Breast epithelium (tissue), 3 donors: ENCODE data around the gene ARID1A.

Experiments
- POLR2A ChIP-seq: fragments of 450-650 bp; IDR thresholded peaks from one replicate; pipeline ENCODE4 v1.6.1; 2016; ENCODE audit warnings: antibody characterized with exemption, mild to moderate bottlenecking, moderate library complexity
- TF ChIP-seq, protein P1 (sequence below), 3 donors: fragments of 450-650 bp; IDR thresholded peaks; one replicate each; pipeline ENCODE4 v1.5.1; 2016 to 2017; ENCODE audit warnings: antibody characterized with exemption in 3 of 3, mild to moderate bottlenecking in 3 of 3, moderate library complexity in 3 of 3

DNA sequence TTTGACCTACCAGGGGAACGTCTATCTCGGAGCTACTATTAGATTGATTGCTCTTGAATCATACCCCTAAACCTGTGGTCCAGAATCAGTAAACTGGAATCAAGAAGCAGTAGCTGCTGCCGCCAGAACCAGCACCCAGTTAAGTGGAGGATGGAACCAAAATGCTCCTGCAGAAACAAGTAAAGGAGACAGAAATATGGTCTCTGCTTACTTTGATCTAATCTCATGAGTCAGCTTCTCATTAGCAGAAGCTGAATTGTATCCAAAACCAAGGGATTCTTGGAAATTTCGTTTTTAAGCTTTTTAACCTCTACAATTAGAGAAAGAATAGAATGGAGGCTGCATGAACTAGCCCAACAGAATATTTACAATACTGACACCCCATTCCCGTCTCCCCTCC is 49.4 kb downstream of the ARID1A start:
- TF ChIP-seq, protein P1, sequence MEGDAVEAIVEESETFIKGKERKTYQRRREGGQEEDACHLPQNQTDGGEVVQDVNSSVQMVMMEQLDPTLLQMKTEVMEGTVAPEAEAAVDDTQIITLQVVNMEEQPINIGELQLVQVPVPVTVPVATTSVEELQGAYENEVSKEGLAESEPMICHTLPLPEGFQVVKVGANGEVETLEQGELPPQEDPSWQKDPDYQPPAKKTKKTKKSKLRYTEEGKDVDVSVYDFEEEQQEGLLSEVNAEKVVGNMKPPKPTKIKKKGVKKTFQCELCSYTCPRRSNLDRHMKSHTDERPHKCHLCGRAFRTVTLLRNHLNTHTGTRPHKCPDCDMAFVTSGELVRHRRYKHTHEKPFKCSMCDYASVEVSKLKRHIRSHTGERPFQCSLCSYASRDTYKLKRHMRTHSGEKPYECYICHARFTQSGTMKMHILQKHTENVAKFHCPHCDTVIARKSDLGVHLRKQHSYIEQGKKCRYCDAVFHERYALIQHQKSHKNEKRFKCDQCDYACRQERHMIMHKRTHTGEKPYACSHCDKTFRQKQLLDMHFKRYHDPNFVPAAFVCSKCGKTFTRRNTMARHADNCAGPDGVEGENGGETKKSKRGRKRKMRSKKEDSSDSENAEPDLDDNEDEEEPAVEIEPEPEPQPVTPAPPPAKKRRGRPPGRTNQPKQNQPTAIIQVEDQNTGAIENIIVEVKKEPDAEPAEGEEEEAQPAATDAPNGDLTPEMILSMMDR (IDR thresholded peaks at IDR 0.05), result no peak
- no peak for TF ChIP-seq POLR2A
